Breast epithelium (tissue), 3 donors: ENCODE measurements around the gene SMIM24.

Experiments
- POLR2A ChIP-seq: fragments of 450-650 bp; IDR thresholded peaks from one replicate; pipeline ENCODE4 v1.6.1; 2016; ENCODE audit warnings: antibody characterized with exemption, mild to moderate bottlenecking, moderate library complexity
- POLR2AphosphoS5 ChIP-seq, 3 donors: sonication (generic); formaldehyde crosslinking; IDR thresholded peaks; one replicate each; pipeline ENCODE4 v1.6.1; 2017; ENCODE audit warnings: antibody characterized with exemption in 3 of 3
- TF ChIP-seq, protein P1 (sequence below), 3 donors: fragments of 450-650 bp; IDR thresholded peaks; one replicate each; pipeline ENCODE4 v1.5.1; 2016 to 2017; ENCODE audit warnings: antibody characterized with exemption in 3 of 3, mild to moderate bottlenecking in 3 of 3, moderate library complexity in 3 of 3

DNA sequence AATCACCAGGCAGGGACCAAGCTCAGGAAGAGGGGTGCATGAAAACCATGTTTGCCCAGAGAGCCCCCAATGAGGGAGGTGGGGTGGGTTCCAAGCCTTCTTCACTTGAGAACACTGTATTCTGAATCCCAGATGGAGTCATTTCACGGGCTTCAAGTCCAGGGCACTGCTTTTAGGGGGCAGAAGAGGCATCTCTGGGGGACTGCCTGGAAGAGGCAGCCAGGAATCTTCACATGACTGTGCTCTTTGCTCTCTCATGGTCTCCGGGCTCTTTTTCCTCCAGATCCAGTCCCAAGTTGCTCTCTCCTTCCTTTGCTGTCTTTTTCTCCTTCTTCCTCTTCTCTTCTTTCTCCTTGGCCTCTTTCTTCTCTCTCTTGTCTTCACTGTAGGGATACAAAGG, 5.7 kb downstream of the SMIM24 start:
- TF ChIP-seq POLR2A (no peak), POLR2AphosphoS5 (IDR thresholded peaks at IDR 0.05) (no peak)
- TF ChIP-seq, protein P1, sequence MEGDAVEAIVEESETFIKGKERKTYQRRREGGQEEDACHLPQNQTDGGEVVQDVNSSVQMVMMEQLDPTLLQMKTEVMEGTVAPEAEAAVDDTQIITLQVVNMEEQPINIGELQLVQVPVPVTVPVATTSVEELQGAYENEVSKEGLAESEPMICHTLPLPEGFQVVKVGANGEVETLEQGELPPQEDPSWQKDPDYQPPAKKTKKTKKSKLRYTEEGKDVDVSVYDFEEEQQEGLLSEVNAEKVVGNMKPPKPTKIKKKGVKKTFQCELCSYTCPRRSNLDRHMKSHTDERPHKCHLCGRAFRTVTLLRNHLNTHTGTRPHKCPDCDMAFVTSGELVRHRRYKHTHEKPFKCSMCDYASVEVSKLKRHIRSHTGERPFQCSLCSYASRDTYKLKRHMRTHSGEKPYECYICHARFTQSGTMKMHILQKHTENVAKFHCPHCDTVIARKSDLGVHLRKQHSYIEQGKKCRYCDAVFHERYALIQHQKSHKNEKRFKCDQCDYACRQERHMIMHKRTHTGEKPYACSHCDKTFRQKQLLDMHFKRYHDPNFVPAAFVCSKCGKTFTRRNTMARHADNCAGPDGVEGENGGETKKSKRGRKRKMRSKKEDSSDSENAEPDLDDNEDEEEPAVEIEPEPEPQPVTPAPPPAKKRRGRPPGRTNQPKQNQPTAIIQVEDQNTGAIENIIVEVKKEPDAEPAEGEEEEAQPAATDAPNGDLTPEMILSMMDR (IDR thresholded peaks at IDR 0.05): no peak
